Sigmoid colon (tissue), 4 donors: ENCODE results near the gene RBM10.

Experiments used
- POLR2A ChIP-seq, 2 donors: fragments of 450-650 bp; IDR thresholded peaks; one replicate each; pipeline ENCODE4 v1.6.1; 2016; ENCODE audit warnings: antibody characterized with exemption in 2 of 2, mild to moderate bottlenecking in 2 of 2, moderate library complexity in 2 of 2
- POLR2AphosphoS5 ChIP-seq, 4 donors: sonication (generic); formaldehyde crosslinking; IDR thresholded peaks; one replicate each; pipeline ENCODE4 v1.6.1; 2017; ENCODE audit warnings: antibody characterized with exemption in 4 of 4
- TF ChIP-seq, protein P1 (sequence below), 4 experiments: fragments of 450-650 bp in 3 of 4; fragments of 200-600 bp in 1 of 4; IDR thresholded peaks; one replicate each; pipeline ENCODE4 v1.5.1; 2016 to 2019; ENCODE audit warnings: antibody characterized with exemption in 4 of 4, mild to moderate bottlenecking in 3 of 4, moderate library complexity in 2 of 4

DNA sequence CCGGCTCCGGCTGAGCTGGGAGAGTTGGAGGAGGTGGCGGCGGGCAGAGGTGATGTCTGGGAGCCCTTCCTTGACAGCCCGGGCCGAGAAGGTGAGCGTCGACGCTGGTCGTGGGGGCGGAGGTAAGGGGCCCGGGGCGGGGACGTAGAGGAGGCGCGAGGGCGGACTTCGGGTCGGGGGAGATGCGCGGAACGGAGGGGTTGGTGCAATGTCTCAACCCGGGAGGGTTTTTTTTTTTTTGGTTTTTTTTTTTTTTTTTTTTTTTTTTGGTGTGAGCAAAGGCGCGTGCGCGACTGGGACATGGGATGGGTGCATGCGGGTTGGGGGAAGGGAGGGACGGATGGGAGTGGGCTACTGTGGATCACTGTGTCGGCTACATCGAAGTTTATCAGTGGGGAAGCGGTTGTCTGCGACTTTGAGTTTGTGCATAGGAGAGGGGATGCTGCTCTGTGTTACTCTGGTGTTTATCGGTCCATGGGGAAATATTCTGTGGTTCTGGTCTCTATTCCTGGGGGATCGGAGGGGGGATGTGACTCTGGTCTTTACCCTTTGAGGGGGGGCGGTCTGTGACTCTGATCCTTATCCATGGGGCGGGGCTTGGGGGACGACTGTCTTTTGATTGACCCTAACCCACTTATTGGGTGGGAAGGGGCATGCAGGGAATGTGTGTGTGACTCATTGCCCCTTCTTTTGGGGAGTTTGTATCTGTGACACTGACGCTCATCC, 537 bp downstream of the RBM10 start:
- TF ChIP-seq, protein P1, sequence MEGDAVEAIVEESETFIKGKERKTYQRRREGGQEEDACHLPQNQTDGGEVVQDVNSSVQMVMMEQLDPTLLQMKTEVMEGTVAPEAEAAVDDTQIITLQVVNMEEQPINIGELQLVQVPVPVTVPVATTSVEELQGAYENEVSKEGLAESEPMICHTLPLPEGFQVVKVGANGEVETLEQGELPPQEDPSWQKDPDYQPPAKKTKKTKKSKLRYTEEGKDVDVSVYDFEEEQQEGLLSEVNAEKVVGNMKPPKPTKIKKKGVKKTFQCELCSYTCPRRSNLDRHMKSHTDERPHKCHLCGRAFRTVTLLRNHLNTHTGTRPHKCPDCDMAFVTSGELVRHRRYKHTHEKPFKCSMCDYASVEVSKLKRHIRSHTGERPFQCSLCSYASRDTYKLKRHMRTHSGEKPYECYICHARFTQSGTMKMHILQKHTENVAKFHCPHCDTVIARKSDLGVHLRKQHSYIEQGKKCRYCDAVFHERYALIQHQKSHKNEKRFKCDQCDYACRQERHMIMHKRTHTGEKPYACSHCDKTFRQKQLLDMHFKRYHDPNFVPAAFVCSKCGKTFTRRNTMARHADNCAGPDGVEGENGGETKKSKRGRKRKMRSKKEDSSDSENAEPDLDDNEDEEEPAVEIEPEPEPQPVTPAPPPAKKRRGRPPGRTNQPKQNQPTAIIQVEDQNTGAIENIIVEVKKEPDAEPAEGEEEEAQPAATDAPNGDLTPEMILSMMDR (IDR thresholded peaks at IDR 0.05), result no peak
- no peak for TF ChIP-seq POLR2A (IDR thresholded peaks at IDR 0.05)
- no peak for TF ChIP-seq POLR2AphosphoS5 (IDR thresholded peaks at IDR 0.05)
